Measurements from ENCODE around the gene ACTL10.

ACTL10 gene

GRCh38 chr20:33711446-33711738, 44.6 kb downstream of the ACTL10 start:
- DNase-seq, result no peak

DNA sequence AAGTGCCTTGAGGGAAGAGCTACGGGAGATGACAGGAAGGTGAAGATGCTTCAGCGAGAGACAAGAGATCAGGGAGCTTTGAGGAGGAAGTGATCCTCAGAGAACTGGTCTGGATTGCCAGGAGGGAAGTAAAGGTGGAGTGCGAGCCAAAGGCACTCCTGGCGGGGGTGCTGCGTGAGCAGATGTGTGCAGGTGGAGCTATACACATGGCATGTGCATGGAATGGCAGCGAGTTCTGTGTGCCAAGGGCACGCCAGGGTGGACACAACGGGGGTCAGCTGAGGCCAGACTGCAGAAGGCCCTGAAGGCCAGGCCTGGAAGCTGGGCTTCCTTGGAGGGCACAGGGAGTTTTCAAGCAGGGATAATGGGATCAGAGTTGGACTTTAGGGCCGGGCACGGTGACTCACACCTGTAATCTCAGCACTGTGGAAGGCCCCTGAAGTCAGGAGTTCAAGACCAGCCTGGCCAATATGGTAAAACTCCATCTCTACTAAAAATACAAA, 47.2 kb downstream of the ACTL10 start:
- Histone ChIP-seq H3K4me1 (ENCODE audit: control insufficient read depth in 1 of 2, insufficient read depth in 2 of 2, low read length in 2 of 2) (no peaks in the 10 kb centered on the region), H3K27ac (ENCODE audit: low read depth, low read length) (no peak overlapping the region), H2BK120ac (ENCODE audit: insufficient read depth, low read length, poor library complexity) (no peak overlapping the region), H2AK5ac (ENCODE audit: low read length) (no peak overlapping the region), H2BK5ac (ENCODE audit: low read depth, low read length, poor library complexity) (no peak overlapping the region), H3K18ac (ENCODE audit: low read length) (no peak overlapping the region), H4K12ac (ENCODE audit: low read depth, low read length) (no peak overlapping the region), H3K36me3 (ENCODE audit: control insufficient read depth in 1 of 2, insufficient read depth in 2 of 2, low read length in 2 of 2) (no peaks in the 10 kb centered on the region), H3K14ac (ENCODE audit: low read length) (no peak overlapping the region), H3K4ac (ENCODE audit: low read depth, low read length) (no peak overlapping the region), H4K91ac (ENCODE audit: low read depth, low read length) (no peak overlapping the region), H3K23ac (ENCODE audit: low read length) (no peak overlapping the region), H2BK12ac (ENCODE audit: low read length) (no peak overlapping the region), H3K4me2 (ENCODE audit: low read length) (no peak overlapping the region), H3K79me2 (ENCODE audit: control insufficient read depth, insufficient read depth, low read length, poor library complexity) (no peaks in the 10 kb centered on the region), H3K9ac (ENCODE audit: low read length) (no peak overlapping the region), H4K8ac (ENCODE audit: low read depth, low read length) (no peak overlapping the region), H3K9me3 (ENCODE audit: insufficient read depth, low read depth, low read length) (no peaks in the 10 kb centered on the region), H3K79me1 (ENCODE audit: low read length) (no peaks in the 10 kb centered on the region), H2AFZ (ENCODE audit: insufficient read depth, low read length, poor library complexity) (no peak overlapping the region), H3K27me3 (ENCODE audit: insufficient read depth, low read length) (no peaks in the 10 kb centered on the region), H3K4me3 (ENCODE audit: low read depth, low read length) (no peak overlapping the region)
- no CpG with 5 or more reads among the region's 10 CpGs for WGBS (ENCODE audit: extremely low coverage, insufficient coverage, insufficient read length)
- DNase-seq, result no peak

More at GRCh38 chr20:33711446-33711738, 44.6 kb downstream of the ACTL10 start:
- no peak overlapping the region for H3K23ac ChIP-seq (ENCODE audit: low read length)
- H3K9ac ChIP-seq (ENCODE audit: low read length), result no peak overlapping the region
- no peak overlapping the region for H3K4me3 ChIP-seq (ENCODE audit: low read depth, low read length)
- H3K27me3 ChIP-seq (ENCODE audit: insufficient read depth, low read length), result no peaks in the 10 kb centered on the region
- H3K79me2 ChIP-seq (ENCODE audit: control insufficient read depth, insufficient read depth, low read length, poor library complexity), result no peaks in the 10 kb centered on the region
- no peak overlapping the region for H4K12ac ChIP-seq (ENCODE audit: low read depth, low read length)
- H4K91ac ChIP-seq (ENCODE audit: low read depth, low read length), result no peak overlapping the region
- no peaks in the 10 kb centered on the region for H3K9me3 ChIP-seq (ENCODE audit: insufficient read depth, low read depth, low read length)
- no peak overlapping the region for H2BK12ac ChIP-seq (ENCODE audit: low read length)
- no peak overlapping the region for H3K4ac ChIP-seq (ENCODE audit: low read depth, low read length)
- H3K79me1 ChIP-seq (ENCODE audit: low read length), result no peaks in the 10 kb centered on the region
- no CpG with 5 or more reads among the region's 1 CpG for WGBS (ENCODE audit: extremely low coverage, insufficient coverage, insufficient read length)
- H3K14ac ChIP-seq (ENCODE audit: low read length), result no peak overlapping the region
- no peak overlapping the region for H3K4me2 ChIP-seq (ENCODE audit: low read length)
- H4K8ac ChIP-seq (ENCODE audit: low read depth, low read length), result no peak overlapping the region
- H3K18ac ChIP-seq (ENCODE audit: low read length), result no peak overlapping the region
- H3K27ac ChIP-seq (ENCODE audit: low read depth, low read length), result no peak overlapping the region
- H3K4me1 ChIP-seq (ENCODE audit: control insufficient read depth in 1 of 2, insufficient read depth in 2 of 2, low read length in 2 of 2), result no peaks in the 10 kb centered on the region
- no peak overlapping the region for H2AK5ac ChIP-seq (ENCODE audit: low read length)
- no peak overlapping the region for H2BK120ac ChIP-seq (ENCODE audit: insufficient read depth, low read length, poor library complexity)
- H3K36me3 ChIP-seq (ENCODE audit: control insufficient read depth in 1 of 2, insufficient read depth in 2 of 2, low read length in 2 of 2), result no peaks in the 10 kb centered on the region
- H2AFZ ChIP-seq (ENCODE audit: insufficient read depth, low read length, poor library complexity), result no peak overlapping the region
- no peak overlapping the region for H2BK5ac ChIP-seq (ENCODE audit: low read depth, low read length, poor library complexity)

GRCh38 chr20:33716498-33716897, 49.8 kb downstream of the ACTL10 start:
- Histone ChIP-seq H3K23ac (ENCODE audit: low read length) (no peak overlapping the region), H4K91ac (ENCODE audit: low read depth, low read length) (no peak overlapping the region), H2AK5ac (ENCODE audit: low read length) (no peak overlapping the region), H2BK120ac (ENCODE audit: insufficient read depth, low read length, poor library complexity) (no peak overlapping the region), H3K4me1 (ENCODE audit: control insufficient read depth in 1 of 2, insufficient read depth in 2 of 2, low read length in 2 of 2) (no peaks in the 10 kb centered on the region), H2BK5ac (ENCODE audit: low read depth, low read length, poor library complexity) (no peak overlapping the region), H3K4ac (ENCODE audit: low read depth, low read length) (no peak overlapping the region), H3K9me3 (ENCODE audit: insufficient read depth, low read depth, low read length) (no peaks in the 10 kb centered on the region), H3K79me2 (ENCODE audit: control insufficient read depth, insufficient read depth, low read length, poor library complexity) (no peaks in the 10 kb centered on the region), H4K8ac (ENCODE audit: low read depth, low read length) (no peak overlapping the region), H3K9ac (ENCODE audit: low read length) (no peak overlapping the region), H2BK12ac (ENCODE audit: low read length) (no peak overlapping the region), H3K18ac (ENCODE audit: low read length) (no peak overlapping the region), H3K79me1 (ENCODE audit: low read length) (no peaks in the 10 kb centered on the region), H3K36me3 (ENCODE audit: control insufficient read depth in 1 of 2, insufficient read depth in 2 of 2, low read length in 2 of 2) (no peaks in the 10 kb centered on the region), H4K12ac (ENCODE audit: low read depth, low read length) (no peak overlapping the region), H3K4me2 (ENCODE audit: low read length) (no peak overlapping the region), H3K27me3 (ENCODE audit: insufficient read depth, low read length) (no peaks in the 10 kb centered on the region), H3K14ac (ENCODE audit: low read length) (no peak overlapping the region), H3K27ac (ENCODE audit: low read depth, low read length) (no peak overlapping the region), H3K4me3 (ENCODE audit: low read depth, low read length) (no peak overlapping the region), H2AFZ (ENCODE audit: insufficient read depth, low read length, poor library complexity) (no peak overlapping the region)
- DNase-seq, result no peak
- no CpG with 5 or more reads among the region's 2 CpGs for whole genome bisulfite sequencing (ENCODE audit: extremely low coverage, insufficient coverage, insufficient read length)
